Inflammatory macrophage treated with lipopolysaccharide for 4 hours (primary cell): ENCODE data around the gene ASTN2.
A peak's percentile ranks its signal among the peaks of the same experiment; 100 is the strongest.

Experiments used
- DNase-seq: peaks from one replicate; pipeline ENCODE4 v3.0.0-alpha.2; 2020

ASTN2 gene

DNA sequence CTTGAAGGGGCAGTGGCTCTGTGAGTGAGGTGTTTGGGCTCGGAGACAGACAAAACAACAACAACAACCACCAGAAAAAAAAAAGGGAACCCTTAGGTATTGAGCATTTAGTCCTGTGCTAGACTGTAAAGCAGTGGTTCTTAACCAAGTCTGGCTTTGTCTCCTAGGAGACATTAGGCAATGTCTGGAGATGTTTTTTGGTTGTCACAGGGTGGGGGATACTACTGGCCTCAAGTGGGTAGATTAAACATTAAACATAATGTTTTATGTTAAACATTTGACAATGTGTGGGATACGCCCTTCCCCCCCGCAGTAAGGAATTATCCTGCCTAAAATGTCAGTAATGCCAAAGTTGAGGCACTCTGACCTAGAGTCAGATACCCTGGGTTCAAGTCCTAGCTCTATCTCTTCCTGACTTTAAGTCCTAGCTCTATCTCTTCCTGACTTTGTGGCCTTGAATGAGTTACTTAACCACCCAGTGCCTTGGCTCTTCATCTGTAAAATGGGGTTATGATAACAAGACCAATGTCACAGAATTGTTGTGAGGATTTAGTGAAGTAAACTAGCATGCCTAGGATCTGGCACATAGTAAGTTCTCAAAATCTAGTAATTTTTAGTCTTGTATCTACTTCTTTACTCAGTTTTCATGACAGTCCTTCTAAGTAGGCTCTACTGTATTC lies 725.9 kb downstream of the ASTN2 start:
- no peak for DNase-seq

DNA sequence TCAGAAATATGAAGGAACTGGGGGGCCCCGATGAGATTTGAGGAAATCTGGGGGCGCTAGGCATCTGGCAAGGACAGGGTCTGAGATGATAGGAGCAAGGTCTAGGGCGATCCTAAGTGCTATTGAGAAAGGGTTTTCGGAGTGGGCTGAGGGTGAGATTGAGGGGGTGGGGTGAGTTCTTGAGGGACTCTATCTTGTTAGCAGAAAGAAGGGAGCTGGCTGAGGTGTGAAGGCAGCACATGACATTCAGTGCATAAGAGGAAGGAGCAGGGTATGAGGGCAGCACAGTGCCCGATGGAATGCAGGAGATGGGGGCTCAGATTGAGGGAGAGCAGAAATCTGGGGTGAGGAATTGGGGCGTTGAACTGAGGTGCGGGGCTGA lies 727.1 kb downstream of the ASTN2 start:
- no peak for DNase-seq

DNA sequence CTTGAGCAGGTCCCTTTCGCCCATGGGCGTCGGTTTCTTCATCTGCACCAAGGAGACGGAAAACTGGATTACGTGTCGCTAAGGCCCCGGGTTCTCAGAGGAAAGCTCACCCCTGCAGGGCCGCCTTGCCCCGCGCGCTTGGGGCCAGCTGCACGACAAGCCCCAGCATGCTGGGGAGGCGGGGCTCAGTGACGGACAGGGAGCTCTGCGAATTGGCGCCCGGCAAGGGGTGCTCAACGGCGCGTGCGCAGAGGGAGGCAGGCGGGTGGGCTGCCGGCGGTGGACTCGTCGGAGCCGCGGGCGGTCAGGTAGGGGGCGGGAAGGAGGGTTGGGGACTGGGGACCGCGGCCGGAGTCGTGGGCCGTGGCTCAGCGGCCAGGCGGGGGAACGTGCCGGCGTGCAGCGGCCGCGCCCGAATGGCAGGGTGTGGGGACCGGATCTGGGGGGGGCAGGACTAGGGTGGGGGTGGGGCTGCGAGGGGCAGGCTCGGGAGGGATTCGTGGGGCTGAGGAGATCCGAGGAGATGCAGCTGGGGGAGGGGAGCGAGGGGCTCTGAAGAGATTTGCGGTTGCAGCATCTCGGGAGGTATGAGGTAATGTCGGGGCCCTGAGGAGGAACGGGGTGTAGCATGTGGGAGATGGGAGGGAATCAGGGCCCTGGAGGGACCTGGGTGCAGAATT lies 727.6 kb downstream of the ASTN2 start, which contains the start of gene TRIM32:
Gene TRIM32, plus strand, starts transcription at position 232 of the 680 bp plus-strand sequence. CDS start 10,438 bp downstream, outside the sequence.
- peak; percentile 82 for DNase-seq

DNA sequence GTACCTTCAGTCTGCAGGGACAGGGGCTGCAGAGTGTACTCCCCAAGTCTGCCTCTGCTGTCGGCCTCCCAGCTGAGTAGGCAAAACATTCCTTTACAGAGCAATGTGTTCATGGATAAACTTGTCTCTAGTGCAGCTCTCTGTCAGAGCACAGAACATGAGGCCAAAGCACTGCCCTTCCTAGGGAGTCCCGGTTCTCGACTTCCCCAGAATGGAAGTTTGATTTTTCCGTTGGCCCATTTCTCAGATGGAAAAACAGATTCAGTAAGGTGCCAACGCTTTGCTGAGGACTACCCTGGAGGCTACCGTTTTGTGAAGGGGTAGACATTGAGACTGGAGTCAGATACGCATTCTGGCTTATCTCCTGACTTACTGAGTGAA lies 728.2 kb downstream of the ASTN2 start:
- no peak for DNase-seq

DNA sequence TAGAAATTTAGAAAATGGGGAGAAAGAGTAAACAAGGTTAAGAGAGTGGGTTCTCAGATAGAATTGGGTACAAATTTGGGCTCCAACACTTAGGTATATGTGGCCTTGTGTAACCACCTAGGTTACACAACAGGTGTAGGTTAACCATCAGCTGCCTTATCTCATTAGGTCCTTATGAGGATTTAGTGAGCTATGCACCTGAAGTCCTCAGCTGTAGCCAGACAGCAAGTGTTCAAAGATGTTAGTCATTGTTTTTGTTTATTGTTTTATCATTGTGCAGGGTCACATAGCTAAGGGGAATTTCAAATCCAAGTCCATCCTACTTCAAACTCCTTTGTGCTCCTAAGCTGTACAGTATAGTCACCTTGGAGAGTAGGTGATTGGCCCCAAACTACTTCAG lies 728.7 kb downstream of the ASTN2 start:
- DNase-seq = no peak

DNA sequence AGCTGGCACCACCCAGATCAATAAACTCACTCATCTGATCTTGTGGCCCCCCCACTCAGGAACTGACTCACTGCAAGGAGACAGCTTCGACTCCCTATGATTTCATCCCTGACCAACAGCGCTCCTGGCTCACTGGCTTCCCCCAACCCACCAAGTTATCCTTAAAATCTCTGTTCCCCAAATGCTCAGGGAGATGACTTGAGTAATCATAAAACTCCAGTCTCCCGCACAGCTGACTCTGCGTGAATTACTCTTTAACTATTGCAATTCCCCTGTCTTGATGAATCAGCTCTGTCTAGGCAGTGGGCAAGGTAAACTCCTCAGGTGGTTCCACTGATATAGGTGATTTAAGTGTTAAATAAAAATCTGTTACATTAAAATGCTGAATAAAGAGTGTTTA lies 729.7 kb downstream of the ASTN2 start:
- no peak for DNase-seq

DNA sequence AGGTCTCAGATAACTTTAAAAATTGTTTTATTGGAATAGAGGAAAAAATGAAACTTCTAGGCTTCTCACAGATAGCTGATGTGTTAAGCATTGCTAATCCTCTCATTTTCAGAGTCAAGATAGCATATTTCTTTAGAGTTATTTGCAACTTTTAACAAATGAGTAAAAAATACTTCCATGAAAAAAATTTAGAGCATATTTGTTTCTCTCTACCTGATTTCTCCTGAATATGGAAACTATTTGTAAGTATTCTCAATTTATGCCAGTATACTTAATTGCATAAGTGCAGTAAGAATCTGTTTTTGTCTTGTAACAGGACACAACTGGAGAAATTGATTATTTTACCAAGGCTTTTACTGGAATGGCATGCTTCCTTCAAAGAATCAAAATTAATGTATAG lies 731.3 kb downstream of the ASTN2 start:
- no peak for DNase-seq

DNA sequence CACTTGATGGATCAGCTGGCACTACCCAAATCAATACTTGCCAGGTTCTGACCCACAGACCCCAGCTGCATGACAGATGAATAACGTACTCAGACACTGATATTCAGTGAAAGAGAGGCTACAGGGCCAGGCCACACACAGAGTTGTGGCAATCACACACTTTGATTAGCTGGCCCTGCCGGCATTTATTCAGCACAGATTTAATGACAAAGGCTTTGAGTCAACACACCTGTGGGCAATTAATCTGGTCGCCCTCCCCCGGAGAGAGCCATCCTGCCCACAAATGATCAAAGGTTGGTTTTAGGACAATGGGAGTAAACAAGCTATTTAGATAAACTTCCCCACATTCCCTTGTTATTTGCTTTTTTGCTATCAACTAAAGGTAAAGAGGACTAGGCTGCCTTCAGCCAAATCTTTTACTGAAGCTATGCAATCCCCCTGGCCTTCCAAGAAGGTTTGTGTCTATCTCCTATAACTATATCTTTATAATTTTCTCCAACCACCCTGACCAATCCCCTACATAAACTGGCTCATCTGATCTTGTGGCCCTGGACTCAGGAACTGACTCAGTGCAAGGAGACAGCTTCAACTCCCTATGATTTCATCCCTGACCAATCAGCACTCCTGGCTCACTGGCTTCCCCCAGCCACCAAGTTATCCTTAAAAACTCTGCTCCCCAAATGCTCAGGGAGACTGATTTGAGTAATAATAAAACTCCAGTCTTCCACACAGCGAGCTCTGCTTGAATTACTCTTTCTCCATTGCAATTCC lies 740.5 kb downstream of the ASTN2 start:
- no peak for DNase-seq

DNA sequence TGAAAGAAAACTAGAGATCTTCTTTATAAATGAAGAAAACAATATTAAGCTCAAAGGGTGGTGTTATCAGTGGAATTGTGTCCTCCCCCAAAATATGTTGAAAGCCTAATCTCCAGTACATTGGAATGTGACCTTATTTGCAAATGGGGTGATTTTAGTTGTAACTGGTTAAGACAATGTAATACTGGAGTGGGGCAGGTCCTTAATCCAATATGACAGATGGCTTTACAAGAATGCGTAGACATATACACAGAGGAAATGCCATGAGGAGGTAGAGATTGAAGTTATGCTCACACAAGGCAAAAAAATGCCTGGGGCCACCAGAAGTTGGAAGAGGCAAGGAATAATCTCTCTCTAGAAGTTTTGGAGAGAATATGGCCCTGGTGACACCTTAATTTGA lies 741.5 kb downstream of the ASTN2 start:
- DNase-seq = no peak

DNA sequence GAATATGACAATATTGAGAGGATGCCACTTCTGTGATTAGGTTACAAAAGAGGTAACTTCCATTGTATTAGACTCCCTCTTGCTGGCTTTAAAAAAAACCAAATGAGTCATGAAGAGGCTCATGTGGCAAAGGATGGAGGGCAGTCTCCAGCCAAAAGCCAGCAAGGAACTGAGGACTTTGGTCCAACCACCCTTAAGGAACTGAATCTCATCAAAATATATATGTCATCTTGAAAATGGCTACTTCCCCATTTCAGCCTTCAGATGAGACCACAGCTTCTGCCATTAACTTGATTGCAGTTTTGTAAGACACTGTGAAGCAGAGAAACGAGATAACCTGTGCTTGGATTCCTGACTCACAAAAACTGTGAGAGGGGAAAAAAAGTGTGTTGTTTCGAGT lies 743.3 kb downstream of the ASTN2 start:
- DNase-seq = peak; percentile 53

DNA sequence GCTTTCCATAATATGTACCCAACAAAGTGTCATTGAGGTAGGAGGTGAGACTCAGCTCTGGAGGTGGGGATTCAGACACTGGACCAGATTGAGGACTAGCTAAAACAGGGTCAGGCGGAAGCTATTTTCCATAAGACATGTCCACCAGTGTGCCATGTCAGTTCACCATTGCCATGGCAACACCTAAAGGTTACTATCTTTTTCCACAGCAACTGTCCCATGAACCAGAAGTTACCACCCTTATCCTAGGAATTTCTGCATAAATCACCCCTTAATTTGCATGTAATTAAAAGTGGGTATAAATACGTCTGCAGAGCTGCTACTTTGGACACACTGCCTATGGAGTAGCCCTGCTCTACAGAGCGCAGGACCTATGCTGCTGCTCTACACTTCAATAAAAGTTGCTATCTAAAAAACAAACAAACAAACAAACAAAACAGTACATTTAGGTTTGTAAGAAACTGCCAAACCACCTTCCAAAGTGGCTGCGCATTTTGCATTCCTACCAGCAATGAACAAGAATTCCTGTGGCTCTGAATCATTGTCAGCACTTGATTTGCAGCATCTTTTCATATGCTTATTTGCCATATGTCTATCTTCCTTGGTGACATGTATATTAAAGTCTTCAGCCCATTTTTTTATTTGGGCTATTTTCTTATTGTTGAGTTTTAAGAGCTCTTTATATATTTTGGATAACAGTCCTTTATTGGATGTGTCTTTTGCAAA lies 745.7 kb downstream of the ASTN2 start:
- no peak for DNase-seq

DNA sequence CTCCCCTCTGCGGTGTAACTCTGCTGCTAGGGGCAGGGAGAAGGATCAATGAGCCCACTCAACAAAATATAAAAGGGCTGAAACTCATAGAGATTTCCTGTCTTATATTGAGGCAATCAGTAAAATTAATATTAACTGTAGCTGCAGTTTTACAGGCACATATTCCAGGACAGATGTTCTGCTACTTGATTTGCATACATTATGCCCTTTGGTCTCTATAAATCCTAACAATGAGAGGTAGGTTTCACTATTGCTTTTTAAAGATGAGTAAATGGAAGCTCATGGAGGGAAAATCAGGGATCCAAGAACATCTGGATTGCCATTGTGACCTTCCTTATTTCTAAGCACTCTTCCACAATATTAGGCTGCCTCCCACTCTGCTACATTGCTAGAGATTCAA lies 751.3 kb downstream of the ASTN2 start:
- DNase-seq = no peak

DNA sequence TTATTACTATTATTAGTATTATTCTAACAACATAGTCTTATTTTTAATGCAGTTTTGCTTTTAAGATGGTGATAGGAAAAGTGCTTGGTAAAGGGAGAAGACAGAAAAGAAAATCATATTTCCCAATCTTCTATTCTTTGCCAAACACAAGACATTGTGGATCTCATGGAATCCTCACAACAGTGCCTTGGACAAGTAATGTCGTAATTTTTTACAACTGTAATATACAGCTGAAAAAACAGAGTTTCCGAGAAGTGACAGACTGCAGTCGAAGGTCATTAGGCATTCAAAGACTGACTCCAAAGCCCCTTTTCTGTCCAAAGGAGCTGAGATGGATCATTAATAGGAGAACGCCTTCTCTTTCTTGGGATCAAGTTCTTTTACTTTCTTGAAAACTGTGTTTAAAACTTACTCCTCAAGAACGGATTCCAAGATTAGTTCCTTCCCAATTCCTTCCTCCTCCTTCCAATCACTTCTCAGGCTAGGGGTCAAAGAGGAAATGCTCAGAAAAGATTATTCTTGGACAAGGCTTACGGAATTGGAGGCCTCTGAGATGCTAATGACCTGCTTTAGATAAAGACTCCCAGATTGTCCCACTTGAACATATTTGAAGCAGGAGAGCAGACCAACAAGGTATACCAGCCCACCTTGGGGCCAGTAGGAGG lies 752.1 kb downstream of the ASTN2 start:
- DNase-seq = no peak

DNA sequence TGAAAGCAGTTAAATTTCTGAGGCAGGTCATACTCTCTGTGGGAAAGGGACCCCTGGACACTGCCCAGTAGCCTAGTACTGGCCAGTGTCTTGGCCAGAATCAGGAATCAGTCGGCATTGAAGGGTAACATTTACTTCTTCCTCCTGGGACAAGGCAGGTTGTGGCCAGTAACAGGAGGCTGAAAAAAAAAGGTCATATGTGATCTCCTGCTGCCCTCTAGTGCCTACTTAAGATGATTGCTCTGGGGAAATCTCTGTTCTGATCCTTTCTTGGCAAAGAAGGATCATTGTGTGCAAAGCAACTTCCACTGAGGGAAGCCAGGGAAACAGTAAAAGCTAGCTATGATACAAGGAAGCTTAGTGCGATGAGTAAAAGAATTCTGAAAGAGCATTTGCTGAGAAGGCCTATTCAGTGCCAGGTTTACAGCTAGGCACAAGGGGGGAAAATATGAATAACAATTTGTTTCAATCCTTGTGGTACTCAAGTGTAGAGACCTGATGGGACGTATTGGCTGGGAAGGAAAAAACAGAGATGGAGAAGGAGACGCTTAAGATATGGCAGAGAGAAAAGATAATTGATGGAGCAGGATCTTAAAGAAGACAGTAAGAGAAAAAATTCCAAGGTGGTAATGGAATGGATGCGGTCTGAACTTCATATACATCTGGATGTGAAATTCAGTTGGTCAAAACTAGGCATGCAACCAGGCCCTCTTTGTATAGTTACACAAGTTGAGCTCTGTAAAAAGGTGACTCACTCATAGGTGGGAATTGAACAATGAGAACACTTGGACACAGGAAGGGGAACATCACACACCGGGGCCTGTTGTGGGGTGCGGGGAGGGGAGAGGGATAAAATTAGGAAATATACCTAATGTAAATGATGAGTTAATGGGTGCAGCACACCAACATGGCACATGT lies 753.6 kb downstream of the ASTN2 start:
- peak; percentile 45 for DNase-seq

DNA sequence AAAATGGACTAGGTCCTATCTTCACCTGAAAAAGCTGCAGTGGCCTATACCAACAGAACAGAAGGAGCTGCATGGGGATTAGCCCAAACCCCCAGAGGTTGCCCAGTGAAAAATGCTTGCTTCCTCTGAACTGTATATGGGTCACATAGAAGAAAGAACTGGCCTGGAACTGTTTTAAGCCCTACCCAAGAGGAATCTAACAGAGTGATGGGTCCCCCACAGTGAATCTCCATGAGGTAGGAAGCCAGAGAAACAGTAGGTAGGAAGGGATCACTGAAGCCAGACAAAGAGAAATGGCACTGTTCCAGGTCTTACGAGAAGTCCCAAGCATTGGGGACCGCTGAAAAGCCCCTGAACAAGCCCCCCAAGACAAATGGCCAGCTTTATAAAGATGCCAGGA lies 756.6 kb downstream of the ASTN2 start:
- no peak for DNase-seq

DNA sequence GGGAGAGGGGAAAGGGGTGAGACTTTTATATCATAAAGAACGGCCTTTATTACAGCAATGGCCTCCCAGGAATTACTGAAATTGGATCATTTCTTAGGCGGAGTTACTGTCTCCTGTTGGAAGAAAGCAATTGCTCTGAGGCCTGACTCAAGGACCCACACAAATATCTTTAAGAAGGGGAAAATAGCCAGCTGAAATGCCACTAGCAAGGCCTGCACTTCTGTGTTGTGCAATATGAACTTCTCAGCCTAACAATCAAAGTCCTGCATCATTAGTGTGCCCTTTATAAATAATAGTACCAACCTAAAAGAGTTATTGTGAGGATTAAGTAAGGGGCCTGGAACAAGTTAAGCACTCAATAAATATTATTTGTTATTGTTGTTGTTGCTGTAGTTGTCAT lies 757.9 kb downstream of the ASTN2 start:
- DNase-seq = no peak

DNA sequence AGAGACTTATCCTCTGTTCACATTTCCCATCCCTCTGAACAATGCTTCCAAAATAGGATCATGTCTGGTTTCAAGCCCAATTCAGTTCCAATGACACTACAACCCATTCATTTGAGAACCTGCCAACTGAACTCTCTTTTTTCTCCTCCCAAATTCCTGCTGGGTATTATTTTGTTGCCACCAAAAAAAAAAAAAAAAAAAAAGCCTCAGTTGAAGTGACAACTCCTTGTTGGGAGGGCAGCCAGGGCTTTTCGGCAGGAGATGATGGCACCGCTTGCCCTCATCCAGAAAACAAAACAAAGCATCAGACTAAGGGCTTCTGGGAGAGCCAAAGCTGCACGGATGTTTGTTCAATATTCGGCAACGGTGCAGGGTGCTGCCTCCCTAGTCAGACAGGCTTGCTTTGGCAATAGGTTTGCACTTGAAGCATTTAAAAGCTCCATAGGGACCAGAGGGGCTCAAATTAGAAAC lies 758.3 kb downstream of the ASTN2 start:
- DNase-seq = no peak

DNA sequence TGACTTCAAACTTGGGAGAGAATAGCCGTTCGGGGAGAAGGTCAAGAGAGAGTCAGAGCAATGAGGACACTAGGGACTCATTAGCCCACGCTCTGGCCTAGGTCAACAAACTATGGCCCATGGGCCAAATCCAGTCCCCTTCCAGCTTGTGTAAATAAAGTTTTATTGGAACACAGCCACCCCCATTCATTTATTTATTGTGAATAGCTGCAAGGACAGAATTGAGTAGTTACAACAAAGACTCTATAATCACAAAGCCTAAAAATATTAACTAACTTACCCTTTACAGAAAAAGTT lies 760.9 kb downstream of the ASTN2 start:
- no peak for DNase-seq

DNA sequence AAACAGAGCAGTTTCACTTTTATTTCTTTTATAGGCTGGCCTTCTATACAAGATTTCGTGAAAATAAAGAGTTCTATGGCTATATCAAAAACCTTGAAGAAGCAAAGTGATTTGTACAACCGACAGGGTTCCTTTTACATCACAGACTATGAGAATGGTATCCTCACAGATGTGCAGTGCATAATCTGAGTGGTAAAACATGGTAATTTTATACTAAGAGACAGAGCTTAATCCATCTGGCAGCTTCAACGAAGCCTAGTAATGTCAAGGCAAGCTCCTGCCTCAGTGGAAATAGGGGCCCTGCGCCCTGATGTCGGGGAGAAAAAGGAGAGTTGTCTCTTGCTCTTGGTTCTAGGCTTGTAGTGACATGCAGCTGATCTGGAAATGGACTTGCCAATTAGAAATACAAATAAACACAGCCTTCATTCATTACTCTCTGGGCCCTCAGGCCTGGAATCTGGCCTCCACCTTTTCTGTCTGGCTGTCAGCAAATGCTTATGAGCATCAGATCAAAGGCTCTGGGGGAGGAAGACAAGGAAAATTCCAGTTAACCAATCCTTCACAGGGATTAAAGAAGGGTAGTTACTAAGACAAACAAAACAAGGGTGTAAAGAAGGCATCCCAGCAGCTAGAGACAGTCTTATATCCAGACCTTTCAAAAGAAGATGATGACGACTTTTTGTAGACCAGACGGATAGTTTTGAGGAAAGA lies 761.4 kb downstream of the ASTN2 start:
- no peak for DNase-seq

DNA sequence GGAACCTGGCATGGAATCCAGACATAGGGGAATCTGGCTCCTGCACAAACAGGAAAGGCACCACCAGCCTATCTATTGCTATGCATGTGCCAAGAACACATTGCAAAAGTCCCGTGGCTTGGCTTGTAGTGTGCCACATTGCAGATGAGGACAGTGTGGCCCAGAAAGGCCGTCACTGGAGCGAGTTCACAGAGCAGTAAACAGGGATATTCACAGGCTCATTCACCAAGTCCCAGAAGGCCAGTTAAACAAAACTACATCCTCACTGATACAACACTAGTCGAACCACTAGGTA lies 767.4 kb downstream of the ASTN2 start:
- DNase-seq = no peak
